ENCODE data around the gene NOS1.
"Not testable (repeated sequence)": the region's sequence is repeated elsewhere in the genome, so short reads cannot be mapped to it uniquely, and the experiment has no call there.

The NOS1 gene

DNA sequence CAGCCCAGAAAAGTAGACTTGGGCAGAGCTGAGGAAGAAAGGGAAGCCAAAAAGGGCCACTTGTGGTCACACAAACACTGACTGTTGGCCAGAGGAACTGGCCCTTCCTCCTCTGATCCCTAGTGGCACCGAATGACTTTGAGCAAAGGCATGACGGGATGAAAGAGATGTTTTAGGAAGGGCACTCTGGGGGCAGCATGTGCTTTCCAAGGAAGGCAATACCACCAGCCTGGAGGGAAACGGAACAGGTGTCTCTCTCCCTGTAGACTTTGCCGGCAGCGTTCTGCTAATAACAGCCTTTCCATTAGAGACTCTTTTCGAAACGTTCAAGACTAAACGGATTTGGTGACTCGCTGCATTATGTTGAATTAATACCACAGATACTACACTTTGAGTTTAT is 158.9 kb downstream of the NOS1 start:
- DNase-seq: no peak

DNA sequence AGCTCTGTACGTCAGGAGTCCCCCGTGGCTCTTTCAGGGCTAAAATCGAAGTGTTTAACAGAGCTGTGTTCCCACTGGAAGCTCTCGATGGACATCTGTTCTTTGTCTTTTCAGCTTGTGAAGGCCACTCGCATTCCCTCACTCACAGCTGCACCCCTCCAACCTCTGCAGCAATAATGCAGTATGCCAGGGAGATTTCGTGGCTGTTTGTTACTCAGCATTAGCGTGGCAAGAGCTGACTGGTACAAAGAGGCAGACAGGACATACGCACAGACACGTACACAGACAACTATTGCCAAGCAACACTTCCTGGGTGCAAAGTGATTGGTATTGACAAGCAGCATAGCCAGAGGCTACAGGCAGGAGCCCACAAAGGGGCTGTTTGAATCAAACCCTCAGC is 159.4 kb downstream of the NOS1 start:
- no peak for DNase-seq

DNA sequence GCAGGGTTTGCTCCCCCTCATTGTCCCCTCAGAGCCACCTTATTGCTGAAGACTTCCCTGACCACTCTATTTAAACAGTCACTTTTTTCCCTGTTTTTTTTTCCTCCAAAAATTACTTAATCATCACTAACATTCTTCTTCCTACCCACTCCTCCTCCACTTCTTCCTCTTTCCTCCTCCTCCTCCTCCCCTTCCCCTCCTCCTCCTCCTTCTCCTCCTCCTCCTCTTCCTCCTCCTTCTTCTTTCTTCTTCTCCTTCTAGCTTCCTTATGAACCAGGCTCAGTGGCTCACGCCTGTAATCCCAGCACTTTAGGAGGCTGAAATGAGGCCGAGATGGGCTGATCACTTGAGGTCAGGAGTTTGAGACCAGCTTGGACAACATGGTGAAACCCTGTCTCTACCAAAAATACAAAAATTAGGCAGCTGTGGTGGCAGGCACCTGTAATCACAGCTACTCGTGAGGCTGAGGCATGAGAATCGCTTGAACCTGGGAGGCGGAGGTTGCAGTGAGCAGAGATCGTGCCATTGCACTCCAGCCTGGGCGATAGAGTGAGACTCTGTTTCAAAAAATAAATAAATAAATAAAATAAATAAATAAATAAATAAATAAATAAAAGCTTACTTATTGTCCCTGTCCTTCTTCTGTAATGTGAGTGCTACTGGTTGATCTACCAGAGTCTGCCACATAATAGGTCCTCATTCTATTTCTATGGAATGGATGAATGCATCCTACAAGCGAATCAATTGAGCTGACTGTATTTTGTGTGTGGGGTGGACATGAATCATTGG is 161.3 kb downstream of the NOS1 start:
- DNase-seq: not testable (repeated sequence)

DNA sequence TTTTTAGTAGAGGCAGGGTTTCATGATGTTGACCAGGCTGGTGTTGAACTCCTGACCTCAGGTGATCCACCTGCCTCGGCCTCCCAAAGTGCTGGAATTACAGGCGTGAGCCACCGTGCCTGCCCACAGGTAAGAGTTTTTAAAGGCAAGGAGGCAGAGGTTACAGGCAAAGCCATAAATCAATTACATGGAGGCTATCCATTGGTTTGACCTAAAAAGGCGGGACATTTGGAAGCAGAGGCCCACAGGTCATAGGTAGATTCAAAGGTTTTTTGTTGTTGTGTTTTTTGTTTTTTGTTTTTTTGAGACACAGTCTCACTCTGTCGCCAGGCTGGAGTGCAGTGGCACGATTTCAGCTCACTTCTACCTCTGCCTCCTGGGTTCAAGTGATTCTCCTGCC is 165.1 kb downstream of the NOS1 start:
- DNase-seq: not testable (repeated sequence)

DNA sequence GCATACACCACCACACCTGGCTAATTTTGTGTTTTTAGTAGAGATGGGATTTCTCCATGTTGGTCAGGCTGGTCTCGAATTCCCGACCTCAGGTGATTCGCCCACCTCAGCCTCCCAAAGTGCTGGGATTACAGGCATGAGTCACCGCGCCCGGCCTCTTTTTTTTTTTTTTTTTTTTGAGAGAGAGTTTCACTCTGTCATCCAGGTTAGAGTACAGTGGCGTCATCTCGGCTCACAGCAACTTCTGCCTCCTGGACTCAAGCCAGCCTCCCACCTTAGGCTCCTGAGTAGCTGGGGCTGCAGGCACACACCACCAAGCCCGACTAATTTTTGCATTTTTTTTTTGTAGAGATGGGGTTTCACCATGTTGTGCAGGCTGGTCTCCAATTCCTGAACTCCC is 166.4 kb downstream of the NOS1 start:
- DNase-seq: not testable (repeated sequence)

DNA sequence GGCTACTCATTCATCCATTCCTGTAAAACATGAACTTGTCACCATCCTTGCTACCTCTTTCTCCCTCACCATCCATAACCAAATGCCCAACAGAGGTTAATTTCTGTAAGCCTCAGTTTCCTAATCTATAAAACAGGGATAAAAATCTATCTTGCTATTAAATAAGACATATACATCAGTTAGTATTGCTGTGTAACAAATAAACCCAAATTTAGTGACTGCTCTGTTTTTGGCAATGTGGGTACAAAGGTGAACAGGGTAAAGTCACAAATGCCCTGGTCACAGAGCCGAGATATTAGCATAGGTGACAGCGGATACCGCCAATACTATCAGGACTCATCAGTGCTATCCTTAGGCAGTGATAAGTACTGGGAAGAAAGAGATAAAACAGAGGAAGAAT is 167.5 kb downstream of the NOS1 start:
- DNase-seq: no peak

DNA sequence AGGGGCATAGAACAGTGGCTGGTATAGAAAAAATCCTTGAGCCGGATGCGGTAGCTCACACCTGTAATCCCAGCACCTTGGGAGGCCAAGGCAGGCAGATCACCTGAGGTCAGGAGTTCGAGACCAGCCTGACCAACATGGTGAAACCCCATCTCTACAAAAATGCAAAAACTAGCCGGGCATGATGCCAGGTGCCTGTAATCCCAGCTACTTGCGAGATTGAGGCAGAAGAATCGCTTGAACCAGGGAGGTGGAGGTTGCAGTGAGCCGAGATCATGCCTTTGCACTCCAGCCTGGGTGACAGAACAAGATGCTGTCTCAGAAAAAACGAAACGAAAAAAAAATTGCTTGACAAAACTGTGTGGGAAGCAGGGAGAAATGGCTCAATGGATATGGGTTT is 168.8 kb downstream of the NOS1 start:
- not testable (repeated sequence) for DNase-seq

DNA sequence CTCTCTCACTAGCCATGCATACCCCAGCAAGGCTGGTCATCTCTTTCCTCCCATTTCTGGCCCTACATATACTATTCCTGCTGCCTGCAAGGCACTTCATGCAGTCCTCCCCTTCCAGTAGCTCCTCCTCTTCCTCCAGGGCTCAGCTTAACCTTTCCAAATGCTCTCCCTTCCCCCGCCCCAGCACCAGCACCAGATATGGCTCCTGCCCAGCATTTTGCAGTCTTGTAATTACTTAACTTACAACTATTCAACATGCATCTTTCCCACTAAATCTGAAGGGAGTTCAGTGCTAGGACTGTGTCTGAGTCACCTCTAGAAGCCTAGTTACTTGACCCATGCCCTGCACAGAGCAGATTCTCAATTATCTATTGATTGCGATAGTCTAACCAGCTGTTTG is 169.4 kb downstream of the NOS1 start:
- DNase-seq: no peak

DNA sequence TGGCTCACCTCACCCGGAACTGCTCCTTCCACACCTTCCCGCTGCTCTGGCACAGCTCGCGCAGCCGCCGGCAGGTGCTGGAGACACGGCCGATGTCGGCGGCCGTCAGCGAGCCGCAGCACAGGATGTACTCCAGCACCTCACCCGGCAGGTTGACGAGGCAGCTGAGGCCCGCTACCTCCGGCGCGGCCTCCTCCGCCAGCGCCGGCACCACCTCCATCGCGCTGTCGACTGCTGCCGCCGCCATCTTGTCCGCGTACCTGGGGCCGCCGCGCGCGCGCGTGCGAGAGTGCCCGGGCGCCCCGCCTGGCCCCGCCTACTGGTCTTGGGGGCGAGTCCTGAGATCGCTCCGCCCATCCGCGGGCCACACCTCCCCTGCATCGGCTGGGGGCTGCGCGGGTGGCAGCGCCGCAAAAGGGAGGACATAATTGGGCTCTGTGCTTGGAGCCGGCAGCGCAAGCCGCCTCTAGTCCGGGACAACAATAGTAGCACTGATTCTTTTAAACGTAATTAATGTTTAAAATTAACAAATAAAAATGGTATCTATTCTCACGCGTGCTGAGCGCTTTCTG is 171.1 kb downstream of the NOS1 start, which contains the start of gene FBXO21:
FBXO21 (minus strand) TSS at position 261 of the 572 bp plus-strand sequence; CDS start at position 247, 14 bp downstream.
- DNase-seq: peak; percentile 33 to 61

DNA sequence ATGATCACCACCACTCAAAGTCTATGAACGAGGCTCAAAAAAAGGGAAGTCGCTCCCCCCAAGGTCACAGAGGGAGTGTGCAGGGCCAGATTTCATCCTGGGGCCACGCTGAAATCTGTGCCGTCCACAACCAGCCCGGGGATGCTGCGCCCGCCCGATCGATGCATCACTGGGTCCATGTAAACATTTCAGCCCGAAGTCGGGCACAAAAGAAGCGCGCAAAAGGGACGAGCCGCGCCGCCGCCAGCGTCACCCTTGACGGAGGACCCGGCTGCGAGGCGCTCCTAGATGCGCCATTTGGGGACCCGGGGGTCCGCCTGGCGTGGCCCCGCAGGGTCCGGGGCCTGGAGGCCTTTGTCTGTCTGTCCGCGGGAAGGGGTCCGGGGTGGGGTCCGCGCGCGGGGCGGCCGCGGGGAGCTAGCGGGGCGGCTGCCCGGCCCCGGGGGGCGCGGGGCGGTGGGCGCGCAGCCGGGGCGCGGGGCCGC is 171.7 kb downstream of the NOS1 start:
- no peak for DNase-seq

DNA sequence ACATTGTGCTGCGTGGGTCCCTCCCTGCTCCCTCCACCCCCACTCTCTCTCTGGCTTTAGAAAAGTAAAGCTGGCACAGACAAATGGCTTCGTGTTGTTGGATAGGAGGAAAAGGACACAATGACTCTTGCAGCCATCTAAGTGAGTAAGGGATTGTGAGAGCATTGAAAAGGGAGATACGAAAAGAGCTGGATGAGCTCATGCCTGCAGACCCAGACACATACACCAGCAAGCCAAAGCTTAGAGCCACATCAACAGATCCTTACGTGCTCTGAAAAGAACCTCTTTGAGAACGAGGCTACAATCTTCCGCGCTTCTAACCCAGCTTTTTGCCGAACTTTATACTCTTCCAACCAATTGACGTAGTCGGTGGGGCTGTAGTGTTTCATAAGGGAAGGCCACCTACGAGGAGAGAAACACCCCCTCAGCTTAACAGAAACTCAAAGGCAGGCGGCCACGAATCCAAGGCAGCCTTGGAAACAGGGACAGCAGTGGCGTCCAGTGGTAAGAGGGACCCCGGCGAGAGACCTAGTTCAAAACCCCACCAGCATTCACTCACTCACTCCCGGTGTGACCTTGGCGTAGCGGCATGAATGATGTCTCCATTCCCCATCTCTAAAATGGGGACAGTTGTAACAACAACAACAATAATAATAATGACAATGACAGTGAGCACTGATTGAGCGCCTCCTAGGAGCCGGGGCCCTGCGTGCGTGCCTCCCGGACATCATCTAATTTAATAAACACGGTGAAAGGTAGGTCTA is 172.3 kb downstream of the NOS1 start:
- no peak for DNase-seq

DNA sequence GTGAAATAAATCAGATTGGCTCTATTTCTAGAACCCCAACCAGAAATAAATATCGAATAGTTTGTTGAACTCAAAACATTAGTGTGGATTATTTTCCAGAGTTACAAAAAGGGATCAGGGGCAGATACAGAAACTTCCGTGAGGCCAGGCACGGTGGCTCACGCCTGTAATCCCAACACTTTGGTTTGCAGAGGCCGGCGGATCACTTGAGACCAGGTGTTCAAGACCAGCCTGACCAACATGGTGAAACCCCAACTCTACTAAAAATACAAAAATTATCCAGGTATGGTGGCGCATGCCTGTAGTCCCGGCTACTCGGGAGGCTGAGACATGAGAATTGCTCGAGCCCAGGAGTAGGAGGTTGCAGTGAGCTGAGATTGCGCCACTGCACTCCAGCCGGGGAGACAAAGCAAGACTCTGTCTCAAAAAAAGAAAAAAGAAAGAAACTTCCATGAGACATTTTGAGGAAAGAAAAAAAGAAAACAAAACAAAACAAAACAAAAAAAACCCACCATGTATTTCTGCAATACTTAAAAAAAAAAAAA is 173.2 kb downstream of the NOS1 start:
- DNase-seq: no peak

DNA sequence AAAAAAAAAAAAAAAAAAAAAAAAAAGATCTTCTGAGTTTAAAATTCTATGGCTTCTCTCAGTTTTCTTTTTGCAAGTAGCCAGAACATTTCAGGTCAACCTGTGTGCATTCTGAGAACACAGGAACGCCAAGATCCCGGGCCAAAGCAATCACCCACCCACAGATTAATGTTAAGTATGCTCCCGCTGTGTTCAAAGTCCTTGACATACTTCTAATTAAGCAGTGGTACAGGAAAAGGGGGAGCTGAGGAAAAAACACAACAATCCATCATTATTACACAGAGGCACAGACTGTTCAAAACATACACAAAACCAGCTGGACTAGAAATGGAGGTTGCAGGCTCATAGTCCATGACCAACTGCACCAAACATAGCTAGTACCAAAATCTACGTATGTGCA is 174.0 kb downstream of the NOS1 start:
- DNase-seq: no peak

DNA sequence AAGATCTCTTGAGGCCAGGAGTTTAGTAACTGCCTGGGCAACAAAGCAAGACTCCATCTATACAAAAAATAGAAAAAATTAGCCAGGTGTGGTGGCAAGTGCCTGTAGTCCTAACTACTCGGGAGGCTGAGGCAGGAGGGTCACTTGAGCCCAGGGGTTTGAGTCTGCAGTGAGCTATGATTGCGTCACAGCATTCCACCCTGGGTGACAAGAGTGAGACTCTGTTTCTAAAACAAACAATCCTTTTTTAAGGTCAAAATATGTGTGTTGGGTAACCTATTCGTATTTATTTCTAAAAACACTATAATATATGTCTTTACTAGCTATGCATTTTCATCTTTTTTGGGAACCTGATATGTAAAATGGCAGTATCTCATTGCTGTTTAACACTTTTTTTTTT is 178.6 kb downstream of the NOS1 start:
- DNase-seq: no peak

DNA sequence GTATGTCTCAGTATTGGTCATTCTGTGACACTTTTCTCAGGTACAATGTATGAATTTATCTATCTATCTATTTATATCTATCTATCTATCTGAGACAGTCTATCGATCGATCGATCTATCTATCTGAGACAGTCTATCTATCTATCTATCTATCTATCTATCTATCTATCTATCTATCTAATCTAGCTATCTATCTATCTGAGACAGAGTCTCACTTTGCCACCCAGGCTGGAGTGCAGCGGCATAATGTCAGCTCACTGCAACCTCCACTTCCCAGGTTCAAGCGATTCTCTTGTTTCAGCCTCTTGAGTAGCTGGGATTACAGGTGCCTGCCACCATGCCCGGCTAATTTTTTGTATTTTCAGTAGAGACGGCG is 180.0 kb downstream of the NOS1 start:
- not testable (repeated sequence) for DNase-seq

DNA sequence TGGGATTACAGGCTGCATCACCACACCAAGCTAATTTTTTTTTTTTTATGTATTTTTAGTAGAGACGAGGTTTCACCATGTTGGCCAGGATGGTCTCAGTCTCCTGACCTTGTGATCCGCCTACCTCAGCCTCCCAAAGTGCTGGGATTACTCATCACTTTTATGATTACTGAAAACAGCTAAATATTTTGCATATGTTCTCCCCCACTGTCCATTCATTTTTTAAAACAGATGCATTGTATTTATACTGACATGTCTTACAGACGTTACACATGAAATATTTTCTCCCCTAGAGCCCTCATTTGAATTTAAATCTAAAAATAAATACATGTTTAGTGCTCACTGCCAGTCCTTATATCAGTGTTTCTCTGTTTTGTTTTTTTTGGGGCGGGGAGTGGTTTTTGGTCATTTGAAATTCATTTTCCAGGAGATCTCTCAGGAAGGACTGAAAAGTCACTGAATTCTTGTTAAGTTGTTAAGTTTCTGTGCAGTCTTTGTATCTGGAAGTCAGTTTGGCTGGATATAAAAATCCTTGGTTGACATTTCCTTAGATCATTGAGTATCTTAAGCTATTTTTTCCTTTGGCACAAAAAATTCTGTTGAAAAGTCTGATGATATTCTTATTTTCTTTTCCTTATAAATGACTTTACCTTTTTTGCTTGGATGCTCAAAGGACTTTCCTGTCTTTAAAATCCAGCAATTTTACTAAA is 180.5 kb downstream of the NOS1 start:
- DNase-seq: no peak

DNA sequence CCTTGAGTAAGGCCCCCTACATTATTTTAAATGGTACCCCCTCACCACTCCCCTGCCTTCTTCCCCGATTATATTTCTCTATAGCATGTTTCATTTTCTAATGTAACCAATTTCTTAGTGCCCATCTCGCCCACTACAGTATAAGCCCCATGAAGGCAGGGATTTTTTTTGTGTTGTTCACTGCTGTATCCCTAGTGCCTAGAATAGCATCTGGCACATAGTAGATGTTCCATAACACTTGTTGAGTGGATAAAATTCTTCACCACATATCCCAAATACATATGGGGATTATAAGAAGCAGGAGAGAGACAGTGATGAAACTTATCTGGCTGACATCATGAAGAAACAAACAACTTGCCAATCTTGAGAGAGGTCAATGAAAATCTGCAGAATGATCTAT is 182.7 kb downstream of the NOS1 start:
- DNase-seq: no peak

DNA sequence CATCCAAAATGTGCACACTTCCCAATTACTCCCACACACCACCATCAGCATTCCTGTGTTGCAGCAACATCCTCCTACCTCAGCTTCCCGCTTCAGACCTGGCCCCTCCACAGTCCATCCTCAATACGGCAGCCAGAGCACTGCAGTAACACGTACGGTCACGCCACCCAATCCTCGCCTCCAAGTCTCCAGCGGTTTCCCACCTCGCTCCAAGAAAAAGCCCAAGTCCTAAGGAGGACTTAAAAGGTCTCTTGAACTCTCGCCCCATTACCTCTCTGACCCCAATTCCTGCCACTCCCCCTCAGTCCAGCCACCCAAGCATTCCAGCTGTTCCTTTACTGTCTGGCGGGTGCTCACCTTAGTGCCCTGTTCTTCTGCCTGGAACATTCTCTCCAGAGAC is 183.1 kb downstream of the NOS1 start:
- DNase-seq: no peak

DNA sequence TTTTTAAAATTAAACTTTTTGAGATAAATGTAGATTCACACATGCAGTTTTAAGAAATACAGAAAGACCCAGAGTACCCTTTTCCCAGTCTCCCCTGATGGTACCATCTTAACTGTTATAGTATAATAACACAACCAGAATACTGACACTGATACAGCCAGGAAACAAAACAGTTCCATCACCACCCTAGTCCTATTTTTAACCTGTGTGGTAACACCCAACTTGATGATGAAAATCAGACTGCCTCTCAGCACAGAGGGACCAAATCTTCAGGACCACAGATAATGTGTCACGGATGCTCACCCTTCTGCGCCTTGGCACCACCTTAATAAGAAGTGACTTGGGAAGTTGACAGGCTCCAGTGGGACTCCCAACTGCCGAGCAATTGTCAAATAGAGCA is 189.3 kb downstream of the NOS1 start:
- DNase-seq: no peak

DNA sequence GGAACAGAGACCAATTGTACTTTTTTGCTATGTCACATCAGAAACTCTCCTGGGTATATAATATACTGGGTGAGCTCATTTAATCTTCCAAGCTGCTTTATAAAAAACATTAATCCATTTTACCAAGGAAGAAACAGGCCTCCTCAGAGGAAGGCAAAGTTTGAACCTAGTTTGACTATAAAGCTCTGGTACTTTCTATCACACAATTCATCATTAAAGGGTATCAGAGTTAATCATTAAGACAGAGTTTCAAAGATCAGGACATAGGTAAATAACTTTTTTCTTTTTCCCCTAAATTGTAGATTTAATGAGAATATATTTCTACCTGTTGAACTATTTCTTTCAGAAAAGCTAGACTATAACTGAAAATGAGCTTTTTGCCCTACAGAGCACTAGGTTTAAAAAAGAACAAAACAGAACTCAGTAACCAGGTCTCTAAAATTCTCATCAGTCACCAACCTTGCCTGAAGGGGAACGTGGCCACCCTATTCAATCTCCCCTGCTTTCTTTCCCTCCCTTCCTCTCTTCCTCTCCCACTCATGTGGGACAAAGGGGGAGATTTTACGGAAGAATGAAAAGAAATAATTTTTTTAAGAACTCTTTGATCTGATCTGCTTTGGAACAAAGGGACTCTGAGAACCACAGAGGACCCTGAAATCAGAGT is 189.8 kb downstream of the NOS1 start:
- no peak for DNase-seq

DNA sequence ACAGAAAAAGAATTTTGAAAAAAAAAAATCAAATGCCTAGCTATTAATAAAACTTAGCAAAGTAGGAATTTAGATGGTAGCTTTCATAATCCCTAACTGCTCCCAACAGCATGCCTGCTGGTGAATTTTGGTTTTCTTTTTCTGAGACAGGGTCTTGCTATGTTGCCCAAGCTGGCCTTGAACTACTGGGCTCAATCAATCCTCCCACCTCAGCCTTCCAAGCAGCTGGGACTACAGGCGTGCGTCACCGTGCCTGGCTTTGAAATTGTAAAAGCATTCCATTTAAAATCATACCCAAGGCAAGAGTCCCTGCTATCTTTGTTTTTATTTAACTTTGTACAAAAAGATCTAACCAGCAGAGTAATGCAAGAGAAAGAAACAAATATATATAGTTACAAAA is 191.9 kb downstream of the NOS1 start:
- DNase-seq: no peak

DNA sequence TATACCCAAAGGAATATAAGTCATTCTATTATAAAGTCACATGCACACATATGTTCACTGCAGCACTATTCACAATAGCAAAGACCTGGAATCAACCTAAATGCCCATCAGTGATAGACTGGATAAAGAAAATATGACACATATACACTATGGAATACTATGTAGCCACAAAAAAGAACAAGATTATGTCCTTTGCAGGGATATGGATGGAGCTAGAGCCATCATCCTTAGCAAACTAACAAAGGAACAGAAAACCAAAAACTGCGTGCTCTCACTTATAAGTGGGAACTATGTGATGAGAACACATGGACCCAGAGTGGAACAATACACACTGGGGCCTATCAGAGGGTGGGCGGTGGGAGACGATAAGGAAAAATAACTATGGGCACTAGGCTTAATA is 192.4 kb downstream of the NOS1 start:
- DNase-seq: no peak
